ENCODE data around the gene DHX9.

DHX9 gene

DNA sequence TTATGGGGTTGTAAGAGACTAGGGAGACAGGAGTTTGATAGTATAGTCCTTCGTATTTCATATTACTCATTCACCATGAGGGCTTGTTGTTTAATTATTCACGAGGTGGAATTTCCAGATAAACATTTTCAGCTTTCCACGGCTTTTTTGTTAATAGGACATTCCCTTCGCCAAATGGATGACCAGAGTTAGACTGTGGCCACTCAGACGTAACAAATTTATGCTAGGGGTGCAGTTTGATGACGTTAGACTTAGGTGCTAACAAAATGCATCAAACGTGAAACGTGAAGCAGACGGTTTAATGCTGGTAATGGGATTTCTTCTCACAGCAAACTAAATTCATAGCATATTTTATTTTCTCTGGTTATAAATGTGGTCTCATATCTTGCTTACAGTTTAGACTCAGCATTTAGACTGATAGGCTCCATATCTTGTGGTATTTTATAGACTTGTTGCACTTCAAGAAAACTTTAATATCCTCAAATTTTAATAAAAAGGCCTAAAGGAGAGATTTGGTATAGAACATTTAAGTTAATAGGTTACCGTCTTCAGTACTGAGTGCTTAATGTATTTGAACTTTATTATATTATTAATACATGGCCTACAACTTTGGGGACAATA is 2.3 kb downstream of the DHX9 start:
- H2BK5ac ChIP-seq (ENCODE audit: low read depth, low read length, poor library complexity, severe bottlenecking): no peak overlapping the region
- no peak overlapping the region for H4K91ac ChIP-seq (ENCODE audit: low read length)
- H3K9ac ChIP-seq (ENCODE audit: low read length): peak overlapping the region; percentile 16
- H3K4me3 ChIP-seq (ENCODE audit: insufficient read depth in 1 of 2, low read depth in 1 of 2, low read length in 2 of 2): peak overlapping the region in 1 of 2 experiments; percentile 85
- no peak overlapping the region for H2BK12ac ChIP-seq (ENCODE audit: low read length in 2 of 2)
- H2BK15ac ChIP-seq (ENCODE audit: low read depth, poor library complexity, severe bottlenecking): no peak overlapping the region
- H3K9me3 ChIP-seq (ENCODE audit: control insufficient read depth, low read length): no peaks in the 10 kb centered on the region
- H3K36me3 ChIP-seq (ENCODE audit: control insufficient read depth in 1 of 2, insufficient read depth in 2 of 2, low read depth in 1 of 2, low read length in 2 of 2): peaks cover 20 to 39% of the 10 kb centered on the region in 2 experiments
- no peak overlapping the region for H3K14ac ChIP-seq (ENCODE audit: low read length in 2 of 2)
- peaks cover 6% of the 10 kb centered on the region for H3K4me1 ChIP-seq (ENCODE audit: control insufficient read depth, insufficient read depth, low read depth, low read length)
- H3K27ac ChIP-seq (ENCODE audit: low read length, poor library complexity, severe bottlenecking): peak overlapping the region; percentile 47
- H3K27me3 ChIP-seq (ENCODE audit: control insufficient read depth in 1 of 2, insufficient read depth in 1 of 2, low read length in 2 of 2): no peaks in the 10 kb centered on the region
- no peak overlapping the region for H3K23ac ChIP-seq (ENCODE audit: low read length in 2 of 2)
- no peak overlapping the region for H3K4ac ChIP-seq (ENCODE audit: low read depth in 1 of 2, low read length in 2 of 2)
- H4K8ac ChIP-seq (ENCODE audit: low read length): no peak overlapping the region
- H2BK120ac ChIP-seq (ENCODE audit: low read depth, low read length): no peak overlapping the region
- peak overlapping the region; percentile 71 for H3K4me2 ChIP-seq (ENCODE audit: low read length, poor library complexity, severe bottlenecking)
- WGBS: 43% methylated on average over 5 of the region's 10 CpGs
- H2AFZ ChIP-seq (ENCODE audit: low read depth, low read length): no peak overlapping the region
- peaks cover 2% of the 10 kb centered on the region for H3K79me1 ChIP-seq (replicated peaks; ENCODE audit: low read length, poor library complexity, severe bottlenecking)
- H3K18ac ChIP-seq (ENCODE audit: low read depth in 1 of 2, low read length in 2 of 2): no peak overlapping the region
- DNase-seq: peak; percentile 59
- H2AK5ac ChIP-seq (ENCODE audit: low read length, severe bottlenecking): no peak overlapping the region

DNA sequence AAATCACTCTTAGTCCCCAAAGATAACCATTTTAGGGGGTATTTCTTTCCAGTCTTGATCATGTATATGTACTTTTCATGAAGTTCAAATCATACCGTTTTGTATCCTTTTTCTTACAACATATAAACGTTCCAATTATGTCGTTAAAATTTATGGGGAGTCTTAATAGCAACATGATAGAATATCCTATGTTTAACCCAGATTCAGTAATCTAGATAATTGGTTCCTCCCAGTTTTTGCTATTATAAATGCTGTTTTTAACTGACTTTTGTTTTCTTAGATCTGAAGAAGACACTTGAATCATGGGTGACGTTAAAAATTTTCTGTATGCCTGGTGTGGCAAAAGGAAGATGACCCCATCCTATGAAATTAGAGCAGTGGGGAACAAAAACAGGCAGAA is 3.1 kb downstream of the DHX9 start:
- no peak overlapping the region for H2BK15ac ChIP-seq (ENCODE audit: low read depth, poor library complexity, severe bottlenecking)
- no peak overlapping the region for H4K91ac ChIP-seq (ENCODE audit: low read length)
- H2BK120ac ChIP-seq (ENCODE audit: low read depth, low read length): no peak overlapping the region
- H2BK5ac ChIP-seq (ENCODE audit: low read depth, low read length, poor library complexity, severe bottlenecking): no peak overlapping the region
- peak overlapping the region; percentile 16 for H3K9ac ChIP-seq (ENCODE audit: low read length)
- 75% methylated on average over 1 of the region's 4 CpGs for WGBS
- no peak for DNase-seq
- H3K27ac ChIP-seq (ENCODE audit: low read length, poor library complexity, severe bottlenecking): no peak overlapping the region
- H4K8ac ChIP-seq (ENCODE audit: low read length): no peak overlapping the region
- H3K14ac ChIP-seq (ENCODE audit: low read length in 2 of 2): no peak overlapping the region
- H3K36me3 ChIP-seq (ENCODE audit: control insufficient read depth in 1 of 2, insufficient read depth in 2 of 2, low read depth in 1 of 2, low read length in 2 of 2): peaks cover 20 to 47% of the 10 kb centered on the region in 2 experiments
- H3K4ac ChIP-seq (ENCODE audit: low read depth in 1 of 2, low read length in 2 of 2): no peak overlapping the region
- peaks cover 2% of the 10 kb centered on the region for H3K79me1 ChIP-seq (replicated peaks; ENCODE audit: low read length, poor library complexity, severe bottlenecking)
- no peaks in the 10 kb centered on the region for H3K27me3 ChIP-seq (ENCODE audit: control insufficient read depth in 1 of 2, insufficient read depth in 1 of 2, low read length in 2 of 2)
- no peaks in the 10 kb centered on the region for H3K9me3 ChIP-seq (ENCODE audit: control insufficient read depth, low read length)
- H2AFZ ChIP-seq (ENCODE audit: low read depth, low read length): no peak overlapping the region
- H2AK5ac ChIP-seq (ENCODE audit: low read length, severe bottlenecking): no peak overlapping the region
- H3K18ac ChIP-seq (ENCODE audit: low read depth in 1 of 2, low read length in 2 of 2): no peak overlapping the region
- H3K4me3 ChIP-seq (ENCODE audit: insufficient read depth in 1 of 2, low read depth in 1 of 2, low read length in 2 of 2): peak overlapping the region in 1 of 2 experiments; percentile 85
- no peak overlapping the region for H3K4me2 ChIP-seq (ENCODE audit: low read length, poor library complexity, severe bottlenecking)
- H3K4me1 ChIP-seq (ENCODE audit: control insufficient read depth, insufficient read depth, low read depth, low read length): peaks cover 6% of the 10 kb centered on the region
- H2BK12ac ChIP-seq (ENCODE audit: low read length in 2 of 2): no peak overlapping the region
- no peak overlapping the region for H3K23ac ChIP-seq (ENCODE audit: low read length in 2 of 2)

DNA sequence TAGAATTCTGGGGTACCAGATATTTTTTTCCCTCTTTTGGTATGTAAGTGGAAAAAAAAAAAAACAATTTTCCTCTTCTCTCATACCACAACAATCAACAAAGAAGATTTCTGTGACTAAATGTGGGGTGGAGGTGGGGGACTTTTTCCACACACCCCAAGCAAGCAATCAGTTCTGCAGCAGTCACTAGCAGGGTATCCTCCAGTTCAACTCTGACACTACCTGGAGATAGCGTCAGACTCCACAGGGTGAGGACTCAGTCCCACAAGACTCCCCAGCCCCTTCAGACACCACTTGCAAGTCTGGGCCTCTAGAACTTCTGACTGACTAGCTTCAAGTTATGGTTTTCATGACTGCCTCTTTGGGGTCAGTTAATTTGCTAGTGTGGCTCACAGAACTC is 6.2 kb downstream of the DHX9 start:
- no peak overlapping the region for H4K8ac ChIP-seq (ENCODE audit: low read length)
- H3K27me3 ChIP-seq (ENCODE audit: control insufficient read depth in 1 of 2, insufficient read depth in 1 of 2, low read length in 2 of 2): no peaks in the 10 kb centered on the region
- H3K27ac ChIP-seq (ENCODE audit: low read length, poor library complexity, severe bottlenecking): no peak overlapping the region
- H3K9me3 ChIP-seq (ENCODE audit: control insufficient read depth, low read length): no peaks in the 10 kb centered on the region
- no peak overlapping the region for H2AFZ ChIP-seq (ENCODE audit: low read depth, low read length)
- H2BK120ac ChIP-seq (ENCODE audit: low read depth, low read length): no peak overlapping the region
- H2AK5ac ChIP-seq (ENCODE audit: low read length, severe bottlenecking): no peak overlapping the region
- H4K91ac ChIP-seq (ENCODE audit: low read length): no peak overlapping the region
- H3K4ac ChIP-seq (ENCODE audit: low read depth in 1 of 2, low read length in 2 of 2): no peak overlapping the region
- no peak overlapping the region for H3K18ac ChIP-seq (ENCODE audit: low read depth in 1 of 2, low read length in 2 of 2)
- no peak overlapping the region for H3K14ac ChIP-seq (ENCODE audit: low read length in 2 of 2)
- H2BK5ac ChIP-seq (ENCODE audit: low read depth, low read length, poor library complexity, severe bottlenecking): no peak overlapping the region
- no peak overlapping the region for H3K4me2 ChIP-seq (ENCODE audit: low read length, poor library complexity, severe bottlenecking)
- no peak overlapping the region for H3K9ac ChIP-seq (ENCODE audit: low read length)
- no peak for DNase-seq
- WGBS: 100% methylated on average over 1 of the region's 1 CpG
- H3K23ac ChIP-seq (ENCODE audit: low read length in 2 of 2): no peak overlapping the region
- H3K4me3 ChIP-seq (ENCODE audit: insufficient read depth in 1 of 2, low read depth in 1 of 2, low read length in 2 of 2): no peak overlapping the region
- no peak overlapping the region for H2BK12ac ChIP-seq (ENCODE audit: low read length in 2 of 2)
- H3K79me1 ChIP-seq (replicated peaks; ENCODE audit: low read length, poor library complexity, severe bottlenecking): no peaks in the 10 kb centered on the region
- peaks cover 23 to 78% of the 10 kb centered on the region in 2 experiments for H3K36me3 ChIP-seq (ENCODE audit: control insufficient read depth in 1 of 2, insufficient read depth in 2 of 2, low read depth in 1 of 2, low read length in 2 of 2)
- peaks cover 4% of the 10 kb centered on the region for H3K4me1 ChIP-seq (ENCODE audit: control insufficient read depth, insufficient read depth, low read depth, low read length)
- H2BK15ac ChIP-seq (ENCODE audit: low read depth, poor library complexity, severe bottlenecking): no peak overlapping the region

GRCh38 chr1:182845894-182846293 is 6.7 kb downstream of the DHX9 start:
- DNase-seq: no peak

More at GRCh38 chr1:182845894-182846293, 6.7 kb downstream of the DHX9 start:
- Histone ChIP-seq H2BK12ac (ENCODE audit: low read length in 2 of 2) (no peak overlapping the region), H4K8ac (ENCODE audit: low read length) (no peak overlapping the region), H2BK5ac (ENCODE audit: low read depth, low read length, poor library complexity, severe bottlenecking) (no peak overlapping the region), H3K9me3 (ENCODE audit: control insufficient read depth, low read length) (no peaks in the 10 kb centered on the region), H4K91ac (ENCODE audit: low read length) (no peak overlapping the region), H3K23ac (ENCODE audit: low read length in 2 of 2) (no peak overlapping the region), H3K4me2 (ENCODE audit: low read length, poor library complexity, severe bottlenecking) (no peak overlapping the region), H2AK5ac (ENCODE audit: low read length, severe bottlenecking) (no peak overlapping the region), H2BK15ac (ENCODE audit: low read depth, poor library complexity, severe bottlenecking) (no peak overlapping the region), H2BK120ac (ENCODE audit: low read depth, low read length) (no peak overlapping the region), H3K4me1 (ENCODE audit: control insufficient read depth, insufficient read depth, low read depth, low read length) (peaks cover 4% of the 10 kb centered on the region), H3K4me3 (ENCODE audit: insufficient read depth in 1 of 2, low read depth in 1 of 2, low read length in 2 of 2) (no peak overlapping the region), H2AFZ (ENCODE audit: low read depth, low read length) (no peak overlapping the region), H3K4ac (ENCODE audit: low read depth in 1 of 2, low read length in 2 of 2) (no peak overlapping the region), H3K9ac (ENCODE audit: low read length) (no peak overlapping the region), H3K14ac (ENCODE audit: low read length in 2 of 2) (no peak overlapping the region), H3K18ac (ENCODE audit: low read depth in 1 of 2, low read length in 2 of 2) (no peak overlapping the region), H3K36me3 (ENCODE audit: control insufficient read depth in 1 of 2, insufficient read depth in 2 of 2, low read depth in 1 of 2, low read length in 2 of 2) (peaks cover 24 to 83% of the 10 kb centered on the region in 2 experiments), H3K27ac (ENCODE audit: low read length, poor library complexity, severe bottlenecking) (no peak overlapping the region), H3K27me3 (ENCODE audit: control insufficient read depth in 1 of 2, insufficient read depth in 1 of 2, low read length in 2 of 2) (no peaks in the 10 kb centered on the region), H3K79me1 (replicated peaks; ENCODE audit: low read length, poor library complexity, severe bottlenecking) (peaks cover 1% of the 10 kb centered on the region)
- WGBS: 89% methylated on average over 5 of the region's 5 CpGs
